GM18520 (cell line): ENCODE measurements around the gene ADAMTS15.
A peak's percentile ranks its signal among the peaks of the same experiment; 100 is the strongest.
"Not testable (repeated sequence)": the region's sequence is repeated elsewhere in the genome, so short reads cannot be mapped to it uniquely, and the experiment has no call there.

Source experiments
- ATAC-seq: cut with Tn5 transposase; IDR thresholded peaks from one replicate; pipeline ENCODE4 v1.9.1; 2021; ENCODE audit not compliant: unreplicated experiment

The ADAMTS15 gene

GRCh38 chr11:130434521-130435223 lies 13.8 kb upstream of the ADAMTS15 start:
- peak; percentile 77 for ATAC-seq

- no peak for ATAC-seq
These were observed 12.8 kb upstream of the ADAMTS15 start for GRCh38 chr11:130435671-130436070.

GRCh38 chr11:130436171-130436570 lies 12.3 kb upstream of the ADAMTS15 start:
- ATAC-seq = no peak

GRCh38 chr11:130437848-130438247 lies 10.6 kb upstream of the ADAMTS15 start:
- ATAC-seq = no peak

GRCh38 chr11:130438401-130439159 lies 9.9 kb upstream of the ADAMTS15 start:
- ATAC-seq = not testable (repeated sequence)

- ATAC-seq = no peak
These were observed 9.3 kb upstream of the ADAMTS15 start for GRCh38 chr11:130439160-130439519.

- no peak for ATAC-seq
These were observed 8.6 kb upstream of the ADAMTS15 start for GRCh38 chr11:130439876-130440275.

GRCh38 chr11:130441719-130442118 lies 6.7 kb upstream of the ADAMTS15 start:
- ATAC-seq = no peak

- ATAC-seq = no peak
These were observed 5.7 kb upstream of the ADAMTS15 start for GRCh38 chr11:130442737-130443136.

- no peak for ATAC-seq
These were observed 2.7 kb upstream of the ADAMTS15 start for GRCh38 chr11:130445788-130446187.

- ATAC-seq = no peak
These were observed 418 bp upstream of the ADAMTS15 start for GRCh38 chr11:130448039-130448415.

GRCh38 chr11:130449310-130449990 lies 1.0 kb downstream of the ADAMTS15 start:
- ATAC-seq = no peak

GRCh38 chr11:130449996-130450769 lies 1.7 kb downstream of the ADAMTS15 start:
- no peak for ATAC-seq

GRCh38 chr11:130451231-130452019 lies 3.0 kb downstream of the ADAMTS15 start:
- no peak for ATAC-seq

GRCh38 chr11:130452176-130452575 lies 3.7 kb downstream of the ADAMTS15 start:
- ATAC-seq = no peak

GRCh38 chr11:130452940-130453339 lies 4.5 kb downstream of the ADAMTS15 start:
- ATAC-seq = no peak

GRCh38 chr11:130454491-130455252 lies 6.2 kb downstream of the ADAMTS15 start:
- no peak for ATAC-seq

- no peak for ATAC-seq
These were observed 7.2 kb downstream of the ADAMTS15 start for GRCh38 chr11:130455483-130456127.

- no peak for ATAC-seq
These were observed 7.8 kb downstream of the ADAMTS15 start for GRCh38 chr11:130456286-130456685.
